ENCODE measurements around the gene ARHGAP26. TPM values are rescaled to one million over a fixed set of nuclear protein-coding genes. Genes with fewer than 3 reads are reported as not detected.
A peak's percentile ranks its signal among the peaks of the same experiment; 100 is the strongest.

ARHGAP26 gene
- total RNA-seq, 1 experiment from 2014 or later = 65.5 TPM

DNA sequence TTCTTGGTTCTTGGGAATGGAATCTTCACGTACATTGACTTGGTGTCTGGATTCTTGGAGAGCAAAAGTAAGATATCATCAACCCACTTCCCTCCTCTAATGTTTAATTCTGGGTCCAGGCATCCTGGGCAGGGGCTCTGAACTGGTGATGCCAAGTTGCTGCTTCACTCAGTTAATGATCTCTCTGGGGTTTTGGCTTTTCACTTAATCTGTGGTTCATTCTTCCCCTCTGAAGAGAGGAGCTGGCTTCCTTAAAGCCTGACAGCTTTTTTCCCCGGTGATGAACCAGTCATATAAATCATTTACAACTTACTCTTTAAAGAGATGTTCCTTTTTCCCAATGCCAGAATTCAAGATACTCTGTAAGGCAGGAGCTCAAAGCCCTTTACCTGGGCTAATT is 65.9 kb downstream of the ARHGAP26 start:
- CTCF ChIA-PET = no interaction called here
- peaks cover 47% of the 10 kb centered on the region for H3K4me1 ChIP-seq (ENCODE audit: control insufficient read depth, insufficient read depth, low read length)
- TF ChIP-seq SIN3A (IDR thresholded peaks at IDR 0.05; ENCODE audit: borderline replicate concordance, insufficient read depth, low read depth, low read length) (no peak), POLR2AphosphoS5 (IDR thresholded peaks at IDR 0.05; ENCODE audit: low read depth, low read length) (no peak), REST (IDR thresholded peaks at IDR 0.05; ENCODE audit: insufficient read depth in 1 of 2, low read depth in 2 of 2, low read length in 1 of 2) (no peak), TCF7L2 (IDR thresholded peaks at IDR 0.05; ENCODE audit: low read depth, low read length) (no peak), CTCF (IDR thresholded peaks at IDR 0.05) (no peak)
- H3K27me3 ChIP-seq (ENCODE audit: control insufficient read depth, insufficient read depth, low read length) = no peaks in the 10 kb centered on the region
- POLR2A ChIA-PET = no interaction called here
- H3K27ac ChIP-seq (ENCODE audit: low read length) = 0 out of 2 replicates have a peak overlapping the region, but pooled peaks have one; percentile 7
- H3K36me3 ChIP-seq (ENCODE audit: control insufficient read depth, insufficient read depth, low read length) = no peaks in the 10 kb centered on the region
- intact Hi-C loops (cut with micrococcal nuclease; ENCODE audit: unreplicated experiment) (no loop called here), in situ Hi-C loops (cut with HindIII; ENCODE audit: low pct_unique_long_range_greater_than_20kb, low sequenced_read_pairs) (no loop called here)
- no TSS peak for BruUV-seq (replicated peaks)
- DNase-seq (ENCODE audit: low read depth, low spot score) (no peak), ATAC-seq (no peak)
- H3K4me3 ChIP-seq (ENCODE audit: low read depth in 2 of 2, low read length in 2 of 2) = no peak overlapping the region
- no peaks in the 10 kb centered on the region for H3K9me3 ChIP-seq (ENCODE audit: control insufficient read depth, insufficient read depth, low read depth, low read length)

GRCh38 chr5:142837081-142837725 is 67.0 kb downstream of the ARHGAP26 start:
- H3K9me3 ChIP-seq (ENCODE audit: control insufficient read depth, insufficient read depth, low read depth, low read length) = no peaks in the 10 kb centered on the region
- no peaks in the 10 kb centered on the region for H3K36me3 ChIP-seq (ENCODE audit: control insufficient read depth, insufficient read depth, low read length)
- H3K4me3 ChIP-seq (ENCODE audit: low read depth in 2 of 2, low read length in 2 of 2) = no peak overlapping the region
- no peaks in the 10 kb centered on the region for H3K27me3 ChIP-seq (ENCODE audit: control insufficient read depth, insufficient read depth, low read length)
- intact Hi-C loops (cut with micrococcal nuclease; ENCODE audit: unreplicated experiment) = no loop called here
- TF ChIP-seq REST (IDR thresholded peaks at IDR 0.05; ENCODE audit: insufficient read depth in 1 of 2, low read depth in 2 of 2, low read length in 1 of 2) = no peak
- no peak for TF ChIP-seq TCF7L2 (IDR thresholded peaks at IDR 0.05; ENCODE audit: low read depth, low read length)
- TF ChIP-seq CTCF (IDR thresholded peaks at IDR 0.05) = no peak
- no peak for TF ChIP-seq POLR2AphosphoS5 (IDR thresholded peaks at IDR 0.05; ENCODE audit: low read depth, low read length)
- TF ChIP-seq SIN3A (IDR thresholded peaks at IDR 0.05; ENCODE audit: borderline replicate concordance, insufficient read depth, low read depth, low read length) = no peak
- in situ Hi-C loops (cut with HindIII; ENCODE audit: low pct_unique_long_range_greater_than_20kb, low sequenced_read_pairs) = no loop called here
- ChIA-PET POLR2A (interaction anchor here (0.7 kb wide), 1 partner anchor 11 kb away, joined by 3 read pairs; no protein-coding TSS in a partner anchor), CTCF (interaction anchor here (0.6 kb wide), 1 partner anchor 64 kb away, joined by 3 read pairs; no protein-coding TSS in a partner anchor)
- BruUV-seq (replicated peaks) = no TSS peak
- no peak for ATAC-seq
- H3K27ac ChIP-seq (ENCODE audit: low read length) = peak overlapping the region; percentile 21; the same call in 1 of the 2 replicates
- DNase-seq (ENCODE audit: low read depth, low spot score) = no peak
- peaks cover 42% of the 10 kb centered on the region for H3K4me1 ChIP-seq (ENCODE audit: control insufficient read depth, insufficient read depth, low read length)
